GM12801 (cell line): ENCODE results near the gene PLEKHG1.

Source experiments
- TF ChIP-seq, protein P1 (sequence below): IDR thresholded peaks from one replicate; pipeline ENCODE4 v1.5.1; 2011; ENCODE audit warnings: control low read depth; ENCODE audit not compliant: insufficient read length; ENCODE audit errors: extremely low read depth

Gene PLEKHG1

GRCh38 chr6:150599199-150600009 is at the start of gene PLEKHG1:
Gene PLEKHG1, plus strand, starts transcription at chr6:150599885. Its CDS starts 133,797 bp downstream, at chr6:150733682.
- TF ChIP-seq, protein P1, sequence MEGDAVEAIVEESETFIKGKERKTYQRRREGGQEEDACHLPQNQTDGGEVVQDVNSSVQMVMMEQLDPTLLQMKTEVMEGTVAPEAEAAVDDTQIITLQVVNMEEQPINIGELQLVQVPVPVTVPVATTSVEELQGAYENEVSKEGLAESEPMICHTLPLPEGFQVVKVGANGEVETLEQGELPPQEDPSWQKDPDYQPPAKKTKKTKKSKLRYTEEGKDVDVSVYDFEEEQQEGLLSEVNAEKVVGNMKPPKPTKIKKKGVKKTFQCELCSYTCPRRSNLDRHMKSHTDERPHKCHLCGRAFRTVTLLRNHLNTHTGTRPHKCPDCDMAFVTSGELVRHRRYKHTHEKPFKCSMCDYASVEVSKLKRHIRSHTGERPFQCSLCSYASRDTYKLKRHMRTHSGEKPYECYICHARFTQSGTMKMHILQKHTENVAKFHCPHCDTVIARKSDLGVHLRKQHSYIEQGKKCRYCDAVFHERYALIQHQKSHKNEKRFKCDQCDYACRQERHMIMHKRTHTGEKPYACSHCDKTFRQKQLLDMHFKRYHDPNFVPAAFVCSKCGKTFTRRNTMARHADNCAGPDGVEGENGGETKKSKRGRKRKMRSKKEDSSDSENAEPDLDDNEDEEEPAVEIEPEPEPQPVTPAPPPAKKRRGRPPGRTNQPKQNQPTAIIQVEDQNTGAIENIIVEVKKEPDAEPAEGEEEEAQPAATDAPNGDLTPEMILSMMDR = no peak

- TF ChIP-seq, protein P1 = no peak
Measured at GRCh38 chr6:150550244-150550643, 49.4 kb upstream of the PLEKHG1 start.

DNA sequence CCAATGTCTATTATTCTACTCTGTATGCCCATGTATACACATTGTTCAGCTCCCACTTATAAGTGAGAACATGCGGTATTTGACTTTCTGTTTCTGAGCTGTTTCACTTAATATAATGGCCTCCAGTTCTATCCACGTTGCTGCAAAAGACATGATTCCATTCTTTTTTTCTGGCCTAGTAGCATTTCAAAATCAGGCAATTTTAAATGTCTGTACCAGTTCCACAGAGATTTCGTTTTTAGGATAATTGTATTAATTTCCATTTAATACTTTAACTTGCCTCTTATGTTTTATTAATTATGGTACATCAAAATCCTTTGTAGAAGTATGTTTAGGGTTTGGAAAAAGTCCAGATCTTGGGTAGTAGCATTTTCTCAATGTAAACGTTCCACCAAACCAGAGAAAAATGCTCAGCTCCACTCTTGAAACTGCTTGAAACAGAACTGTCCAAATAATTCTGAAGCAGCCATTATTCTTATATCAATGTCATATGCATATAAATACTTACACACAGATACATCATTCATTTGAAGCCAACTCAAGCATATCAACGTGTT is 42.6 kb upstream of the PLEKHG1 start:
- TF ChIP-seq, protein P1 = no peak

GRCh38 chr6:150560004-150560883 is 39.4 kb upstream of the PLEKHG1 start:
- TF ChIP-seq, protein P1 = no peak

DNA sequence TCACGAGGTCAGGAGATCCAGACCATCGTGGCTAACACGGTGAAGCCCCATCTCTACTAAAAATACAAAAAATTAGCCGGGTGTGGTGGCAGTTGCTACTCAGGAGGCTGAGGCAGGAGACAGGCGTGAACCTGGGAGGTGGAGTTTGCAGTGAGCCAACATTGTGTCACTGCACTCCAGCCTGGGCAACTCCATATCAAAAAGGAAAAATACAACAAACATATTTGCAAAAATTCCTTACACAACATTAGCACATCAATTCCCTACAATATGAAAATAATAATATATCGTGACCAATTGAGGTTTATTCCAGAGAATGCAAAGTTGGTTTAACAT is 38.8 kb upstream of the PLEKHG1 start:
- TF ChIP-seq, protein P1 = no peak

DNA sequence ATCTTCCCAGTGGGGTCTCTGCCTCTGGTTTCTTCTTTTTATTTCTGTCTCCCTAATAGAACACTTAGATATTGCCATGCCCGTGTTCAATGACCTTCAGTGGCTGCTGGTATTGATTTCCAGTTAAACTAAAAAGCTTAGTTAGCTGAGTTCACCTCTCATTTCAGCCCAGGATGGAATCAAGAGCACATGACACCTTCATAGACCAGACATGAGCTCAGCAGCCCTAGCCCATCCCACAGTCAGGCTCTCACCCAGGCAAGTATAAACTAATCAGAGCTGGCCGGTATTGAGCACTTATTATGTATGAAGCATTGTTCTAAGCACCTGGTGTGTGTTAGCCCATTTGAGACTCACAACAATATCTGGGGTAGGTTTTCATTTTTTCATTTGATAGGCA is 33.7 kb upstream of the PLEKHG1 start:
- TF ChIP-seq, protein P1 = no peak

GRCh38 chr6:150566486-150566885 is 33.2 kb upstream of the PLEKHG1 start:
- TF ChIP-seq, protein P1 = no peak
